Panc1 (cell line): ENCODE results near the gene TCF25.

Source experiments
- POLR2AphosphoS5 ChIP-seq: IDR thresholded peaks from 2 replicates; pipeline ENCODE4 v1.6.1; 2012; ENCODE audit warnings: mild to moderate bottlenecking, low read depth, low read length, moderate library complexity
- SIN3A ChIP-seq: IDR thresholded peaks from 2 replicates; pipeline ENCODE4 v1.6.1; 2012; ENCODE audit warnings: low read depth, mild to moderate bottlenecking, low read length, moderate library complexity, borderline replicate concordance; ENCODE audit not compliant: insufficient read depth
- TCF7L2 ChIP-seq: IDR thresholded peaks from 2 replicates; pipeline ENCODE4 v1.6.1; 2011; ENCODE audit warnings: mild to moderate bottlenecking, low read depth, low read length, inconsistent platforms
- TF ChIP-seq, protein P1 (sequence below): fragments of 450-650 bp; IDR thresholded peaks from 2 replicates; pipeline ENCODE4 v1.5.1; 2017; ENCODE audit warnings: mild to moderate bottlenecking
- TF ChIP-seq, protein P2 (sequence below), 2 experiments: IDR thresholded peaks; 2 replicates each; pipeline ENCODE4 v1.6.1; 2011 to 2012; ENCODE audit warnings: low read depth in 2 of 2, control low read depth in 1 of 2, low read length in 1 of 2, mild to moderate bottlenecking in 1 of 2, moderate library complexity in 1 of 2; ENCODE audit not compliant: insufficient read depth in 1 of 2

DNA sequence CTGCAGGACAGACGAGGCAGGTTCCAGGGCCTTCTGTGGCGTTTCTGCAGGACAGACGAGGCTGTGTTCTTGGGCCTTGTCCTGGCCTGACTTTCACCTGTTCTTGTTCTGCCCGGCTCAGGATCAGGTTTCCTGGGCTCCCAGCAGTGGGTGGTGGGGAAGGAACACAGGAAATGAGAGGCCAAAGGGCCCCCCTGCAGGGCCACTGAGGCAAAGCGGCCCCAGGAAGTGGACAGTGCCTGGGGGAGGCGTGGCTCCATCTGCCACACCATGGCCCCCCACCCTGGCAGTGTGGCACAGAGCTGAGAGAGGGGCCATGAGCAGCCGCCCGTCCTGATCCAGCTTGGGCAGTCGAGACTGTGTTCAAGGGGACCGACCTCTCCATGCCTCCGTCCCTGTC, 24.4 kb upstream of the TCF25 start:
- TF ChIP-seq, protein P1, sequence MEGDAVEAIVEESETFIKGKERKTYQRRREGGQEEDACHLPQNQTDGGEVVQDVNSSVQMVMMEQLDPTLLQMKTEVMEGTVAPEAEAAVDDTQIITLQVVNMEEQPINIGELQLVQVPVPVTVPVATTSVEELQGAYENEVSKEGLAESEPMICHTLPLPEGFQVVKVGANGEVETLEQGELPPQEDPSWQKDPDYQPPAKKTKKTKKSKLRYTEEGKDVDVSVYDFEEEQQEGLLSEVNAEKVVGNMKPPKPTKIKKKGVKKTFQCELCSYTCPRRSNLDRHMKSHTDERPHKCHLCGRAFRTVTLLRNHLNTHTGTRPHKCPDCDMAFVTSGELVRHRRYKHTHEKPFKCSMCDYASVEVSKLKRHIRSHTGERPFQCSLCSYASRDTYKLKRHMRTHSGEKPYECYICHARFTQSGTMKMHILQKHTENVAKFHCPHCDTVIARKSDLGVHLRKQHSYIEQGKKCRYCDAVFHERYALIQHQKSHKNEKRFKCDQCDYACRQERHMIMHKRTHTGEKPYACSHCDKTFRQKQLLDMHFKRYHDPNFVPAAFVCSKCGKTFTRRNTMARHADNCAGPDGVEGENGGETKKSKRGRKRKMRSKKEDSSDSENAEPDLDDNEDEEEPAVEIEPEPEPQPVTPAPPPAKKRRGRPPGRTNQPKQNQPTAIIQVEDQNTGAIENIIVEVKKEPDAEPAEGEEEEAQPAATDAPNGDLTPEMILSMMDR, result no peak
- no peak for TF ChIP-seq SIN3A
- no peak for TF ChIP-seq POLR2AphosphoS5
- TF ChIP-seq, protein P2, sequence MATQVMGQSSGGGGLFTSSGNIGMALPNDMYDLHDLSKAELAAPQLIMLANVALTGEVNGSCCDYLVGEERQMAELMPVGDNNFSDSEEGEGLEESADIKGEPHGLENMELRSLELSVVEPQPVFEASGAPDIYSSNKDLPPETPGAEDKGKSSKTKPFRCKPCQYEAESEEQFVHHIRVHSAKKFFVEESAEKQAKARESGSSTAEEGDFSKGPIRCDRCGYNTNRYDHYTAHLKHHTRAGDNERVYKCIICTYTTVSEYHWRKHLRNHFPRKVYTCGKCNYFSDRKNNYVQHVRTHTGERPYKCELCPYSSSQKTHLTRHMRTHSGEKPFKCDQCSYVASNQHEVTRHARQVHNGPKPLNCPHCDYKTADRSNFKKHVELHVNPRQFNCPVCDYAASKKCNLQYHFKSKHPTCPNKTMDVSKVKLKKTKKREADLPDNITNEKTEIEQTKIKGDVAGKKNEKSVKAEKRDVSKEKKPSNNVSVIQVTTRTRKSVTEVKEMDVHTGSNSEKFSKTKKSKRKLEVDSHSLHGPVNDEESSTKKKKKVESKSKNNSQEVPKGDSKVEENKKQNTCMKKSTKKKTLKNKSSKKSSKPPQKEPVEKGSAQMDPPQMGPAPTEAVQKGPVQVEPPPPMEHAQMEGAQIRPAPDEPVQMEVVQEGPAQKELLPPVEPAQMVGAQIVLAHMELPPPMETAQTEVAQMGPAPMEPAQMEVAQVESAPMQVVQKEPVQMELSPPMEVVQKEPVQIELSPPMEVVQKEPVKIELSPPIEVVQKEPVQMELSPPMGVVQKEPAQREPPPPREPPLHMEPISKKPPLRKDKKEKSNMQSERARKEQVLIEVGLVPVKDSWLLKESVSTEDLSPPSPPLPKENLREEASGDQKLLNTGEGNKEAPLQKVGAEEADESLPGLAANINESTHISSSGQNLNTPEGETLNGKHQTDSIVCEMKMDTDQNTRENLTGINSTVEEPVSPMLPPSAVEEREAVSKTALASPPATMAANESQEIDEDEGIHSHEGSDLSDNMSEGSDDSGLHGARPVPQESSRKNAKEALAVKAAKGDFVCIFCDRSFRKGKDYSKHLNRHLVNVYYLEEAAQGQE (IDR thresholded peaks at IDR 0.05; ENCODE audit: insufficient read depth in 1 of 2, low read depth in 2 of 2, low read length in 1 of 2), result no peak
- TF ChIP-seq TCF7L2, result no peak
